ENCODE results near the gene PAK4. TPM values are rescaled to one million over a fixed set of nuclear protein-coding genes. Genes with fewer than 3 reads are reported as not detected.
"Not testable (repeated sequence)": the region's sequence is repeated elsewhere in the genome, so short reads cannot be mapped to it uniquely, and the experiment has no call there.

Gene PAK4
- total and polyA plus RNA-seq, 7 donors = 7.2 to 22.0 (median 12.5) TPM

GRCh38 chr19:39113199-39113598 is 12.4 kb upstream of the PAK4 start:
- ATAC-seq (no peak), DNase-seq (no peak)
- Histone ChIP-seq H3K36me3 (ENCODE audit: insufficient read depth in 1 of 2, low read depth in 1 of 2) (no peaks in the 10 kb centered on the region), H3K4me3 (no peak overlapping the region), H3K9me3 (no peaks in the 10 kb centered on the region), H3K27ac (no peak overlapping the region), H3K27me3 (ENCODE audit: insufficient read depth in 3 of 3, low read length in 2 of 3) (peaks cover 0 to 15% (median 0%) of the 10 kb centered on the region in 3 donors), H3K4me1 (no peaks in the 10 kb centered on the region)
- intact Hi-C loops (cut with DNase I) = no loop called here
- TF ChIP-seq CTCF (IDR thresholded peaks at IDR 0.05) = no peak
- 64 to 68% (median 67%) methylated on average over 10 of the region's 10 CpGs for WGBS, 3 donors

- intact Hi-C loops (cut with DNase I) = no loop called here
- Histone ChIP-seq H3K27ac (no peak overlapping the region), H3K4me3 (no peak overlapping the region), H3K27me3 (ENCODE audit: insufficient read depth in 3 of 3, low read length in 2 of 3) (peaks cover 0 to 15% (median 0%) of the 10 kb centered on the region in 3 donors), H3K4me1 (no peaks in the 10 kb centered on the region), H3K36me3 (ENCODE audit: insufficient read depth in 1 of 2, low read depth in 1 of 2) (no peaks in the 10 kb centered on the region), H3K9me3 (no peaks in the 10 kb centered on the region)
- 84 to 87% (median 85%) methylated on average over 10 to 11 of the region's 11 CpGs for WGBS, 3 donors
- DNase-seq = no peak
- no peak for TF ChIP-seq CTCF (IDR thresholded peaks at IDR 0.05)
- no peak for ATAC-seq
Measured at GRCh38 chr19:39115105-39115847, 10.3 kb upstream of the PAK4 start.

GRCh38 chr19:39117023-39117422 is 8.6 kb upstream of the PAK4 start:
- ATAC-seq; DNase-seq; intact Hi-C loops (cut with DNase I); H3K4me3 ChIP-seq; H3K9me3 ChIP-seq; H3K36me3 ChIP-seq (ENCODE audit: insufficient read depth in 1 of 2, low read depth in 1 of 2); H3K4me1 ChIP-seq; H3K27ac ChIP-seq: not testable (repeated sequence)
- H3K27me3 ChIP-seq (ENCODE audit: insufficient read depth in 3 of 3, low read length in 2 of 3) = peaks cover 0 to 18% (median 0%) of the 10 kb centered on the region in 3 donors
- 78 to 84% (median 82%) methylated on average over 7 to 8 of the region's 8 CpGs for WGBS, 3 donors

GRCh38 chr19:39119830-39120229 is 5.8 kb upstream of the PAK4 start:
- WGBS, 3 donors = 59 to 67% (median 60%) methylated on average over 1 of the region's 1 CpG

More at GRCh38 chr19:39119830-39120229, 5.8 kb upstream of the PAK4 start:
- Histone ChIP-seq H3K4me1 (no peaks in the 10 kb centered on the region), H3K27ac (no peak overlapping the region), H3K27me3 (ENCODE audit: insufficient read depth in 3 of 3, low read length in 2 of 3) (peaks cover 0 to 13% (median 0%) of the 10 kb centered on the region in 3 donors), H3K36me3 (ENCODE audit: insufficient read depth in 1 of 2, low read depth in 1 of 2) (no peaks in the 10 kb centered on the region), H3K4me3 (no peak overlapping the region), H3K9me3 (no peaks in the 10 kb centered on the region)
- intact Hi-C loops (cut with DNase I) = loop anchor here (5.0 to 10.0 kb wide), 4 partner anchors 67 to 295 kb away; partner anchors contain the start of gene PLEKHG2 (in 1 of the 2)
- DNase-seq (no peak), ATAC-seq (no peak)
- TF ChIP-seq CTCF (IDR thresholded peaks at IDR 0.05) = no peak
